ENCODE results near the gene CBX6. TPM values are rescaled to one million over a fixed set of nuclear protein-coding genes. Genes with fewer than 3 reads are reported as not detected.

The CBX6 gene
- total and polyA plus RNA-seq, 10 of the 15 experiments (the other 5 are each of a cell fraction or from before 2014, with no cell fraction given) = 3.6 to 142 (median 37.4) TPM

GRCh38 chr22:38911434-38911833, 39.4 kb upstream of the CBX6 start:
- WGBS (ENCODE audit: insufficient coverage, insufficient replicate concordance, low lambda C conversion rate, missing lambda C conversion rate) = 4% methylated on average over 1 of the region's 1 CpG
- ATAC-seq = no peak
- Histone ChIP-seq H3K9me3 (replicated peaks; ENCODE audit: control insufficient read depth, insufficient read depth, low read length) (no peaks in the 10 kb centered on the region), H4K20me1 (ENCODE audit: control insufficient read depth, insufficient read depth) (no peaks in the 10 kb centered on the region), H3K9ac (ENCODE audit: control insufficient read depth, insufficient read depth, low read length) (no peak overlapping the region), H3K27ac (ENCODE audit: control insufficient read depth, insufficient read depth) (no peak overlapping the region), H3K4me1 (ENCODE audit: control insufficient read depth, insufficient read depth, low read length) (no peaks in the 10 kb centered on the region), H3K79me2 (ENCODE audit: control insufficient read depth, insufficient read depth, low read length) (no peaks in the 10 kb centered on the region), H3K4me2 (ENCODE audit: control insufficient read depth, insufficient read depth) (no peak overlapping the region), H3K36me3 (ENCODE audit: control insufficient read depth in 2 of 2, insufficient read depth in 2 of 2, low read length in 1 of 2) (no peaks in the 10 kb centered on the region), H2AFZ (ENCODE audit: control insufficient read depth, low read depth, low read length) (no peak overlapping the region), H3K27me3 (replicated peaks in 1 of 2; ENCODE audit: control insufficient read depth in 2 of 2, insufficient read depth in 2 of 2, low read length in 1 of 2) (peaks cover 0 to 3% of the 10 kb centered on the region in 2 experiments; a peak in 1 of 4 replicates), H3K4me3 (no peak overlapping the region)
- BruUV-seq (replicated peaks) = no TSS peak
- in situ Hi-C loops (cut with MboI) (no loop called here), intact Hi-C loops (cut with micrococcal nuclease; ENCODE audit: unreplicated experiment) (no loop called here)
- CTCF ChIA-PET = no interaction called here
- no peak for DNase-seq (ENCODE audit: low read depth, low spot score)
- no peak for TF ChIP-seq BCL11A (IDR thresholded peaks at IDR 0.05; ENCODE audit: low read depth, low read length)
- FAIRE-seq = no peak
- POLR2A ChIA-PET = no interaction called here
- SMC1A ChIA-PET (ENCODE audit: uncharacterized antibody, unreplicated experiment) = interaction anchor here (0.9 kb wide), 1 partner anchor 9 kb away, joined by 3 read pairs; no protein-coding TSS in a partner anchor
- RAD21 ChIA-PET (ENCODE audit: unreplicated experiment) = no interaction called here

GRCh38 chr22:38907767-38908166, 35.8 kb upstream of the CBX6 start:
- no peaks in the 10 kb centered on the region for H4K20me1 ChIP-seq (ENCODE audit: control insufficient read depth, insufficient read depth)
- no peak overlapping the region for H2AFZ ChIP-seq (ENCODE audit: control insufficient read depth, low read depth, low read length)
- TF ChIP-seq NR2C1 (IDR thresholded peaks at IDR 0.05) (no peak), IRF5 (IDR thresholded peaks at IDR 0.05; ENCODE audit: borderline replicate concordance) (no peak), TCF7 (IDR thresholded peaks at IDR 0.05; ENCODE audit: borderline replicate concordance) (no peak), POLR2AphosphoS5 (IDR thresholded peaks at IDR 0.05; ENCODE audit: low read length) (no peak), SREBF2 (IDR thresholded peaks at IDR 0.05; ENCODE audit: low read length) (no peak), ZBTB4 (CRISPR knock-in tag; IDR thresholded peaks at IDR 0.05) (no peak), MEF2B (IDR thresholded peaks at IDR 0.05; ENCODE audit: partially characterized antibody, poor library complexity, severe bottlenecking) (no peak), SIN3A (IDR thresholded peaks at IDR 0.05; ENCODE audit: low read depth, low read length) (no peak), EGR1 (IDR thresholded peaks at IDR 0.05; ENCODE audit: borderline replicate concordance in 1 of 2, low read depth in 2 of 2, low read length in 2 of 2) (no peak)
- ChIA-PET POLR2A (interaction anchor here (0.6 kb wide), 1 partner anchor 345 kb away, joined by 3 read pairs; no protein-coding TSS in a partner anchor), RAD21 (ENCODE audit: unreplicated experiment) (no interaction called here), SMC1A (ENCODE audit: uncharacterized antibody, unreplicated experiment) (no interaction called here), CTCF (interaction anchor here (1.1 kb wide), 1 partner anchor 38 kb away, joined by 3 read pairs; no protein-coding TSS in a partner anchor)
- H3K9ac ChIP-seq (ENCODE audit: control insufficient read depth, insufficient read depth, low read length) = no peak overlapping the region
- 94% methylated on average over 2 of the region's 2 CpGs for WGBS (ENCODE audit: insufficient coverage, insufficient replicate concordance, low lambda C conversion rate, missing lambda C conversion rate)
- FAIRE-seq (no peak), DNase-seq (ENCODE audit: low read depth, low spot score) (no peak), ATAC-seq (no peak)
- intact Hi-C loops (cut with micrococcal nuclease; ENCODE audit: unreplicated experiment) = no loop called here
- H3K27ac ChIP-seq (ENCODE audit: control insufficient read depth, insufficient read depth) = no peak overlapping the region
- no peaks in the 10 kb centered on the region for H3K79me2 ChIP-seq (ENCODE audit: control insufficient read depth, insufficient read depth, low read length)
- no TSS peak for BruUV-seq (replicated peaks)
- no peak overlapping the region for H3K4me3 ChIP-seq
- H3K4me1 ChIP-seq (ENCODE audit: control insufficient read depth, insufficient read depth, low read length) = no peaks in the 10 kb centered on the region
- H3K9me3 ChIP-seq (replicated peaks; ENCODE audit: control insufficient read depth, insufficient read depth, low read length) = no peaks in the 10 kb centered on the region
- peaks cover 0 to 3% of the 10 kb centered on the region in 2 experiments; a peak in 1 of 4 replicates for H3K27me3 ChIP-seq (replicated peaks in 1 of 2; ENCODE audit: control insufficient read depth in 2 of 2, insufficient read depth in 2 of 2, low read length in 1 of 2)
- H3K4me2 ChIP-seq (ENCODE audit: control insufficient read depth, insufficient read depth) = no peak overlapping the region
- in situ Hi-C loops (cut with MboI) = no loop called here
- no peaks in the 10 kb centered on the region for H3K36me3 ChIP-seq (ENCODE audit: control insufficient read depth in 2 of 2, insufficient read depth in 2 of 2, low read length in 1 of 2)
